Measurements from ENCODE around the gene SEZ6L2.
"Not testable (repeated sequence)": the region's sequence is repeated elsewhere in the genome, so short reads cannot be mapped to it uniquely, and the experiment has no call there.

The SEZ6L2 gene

DNA sequence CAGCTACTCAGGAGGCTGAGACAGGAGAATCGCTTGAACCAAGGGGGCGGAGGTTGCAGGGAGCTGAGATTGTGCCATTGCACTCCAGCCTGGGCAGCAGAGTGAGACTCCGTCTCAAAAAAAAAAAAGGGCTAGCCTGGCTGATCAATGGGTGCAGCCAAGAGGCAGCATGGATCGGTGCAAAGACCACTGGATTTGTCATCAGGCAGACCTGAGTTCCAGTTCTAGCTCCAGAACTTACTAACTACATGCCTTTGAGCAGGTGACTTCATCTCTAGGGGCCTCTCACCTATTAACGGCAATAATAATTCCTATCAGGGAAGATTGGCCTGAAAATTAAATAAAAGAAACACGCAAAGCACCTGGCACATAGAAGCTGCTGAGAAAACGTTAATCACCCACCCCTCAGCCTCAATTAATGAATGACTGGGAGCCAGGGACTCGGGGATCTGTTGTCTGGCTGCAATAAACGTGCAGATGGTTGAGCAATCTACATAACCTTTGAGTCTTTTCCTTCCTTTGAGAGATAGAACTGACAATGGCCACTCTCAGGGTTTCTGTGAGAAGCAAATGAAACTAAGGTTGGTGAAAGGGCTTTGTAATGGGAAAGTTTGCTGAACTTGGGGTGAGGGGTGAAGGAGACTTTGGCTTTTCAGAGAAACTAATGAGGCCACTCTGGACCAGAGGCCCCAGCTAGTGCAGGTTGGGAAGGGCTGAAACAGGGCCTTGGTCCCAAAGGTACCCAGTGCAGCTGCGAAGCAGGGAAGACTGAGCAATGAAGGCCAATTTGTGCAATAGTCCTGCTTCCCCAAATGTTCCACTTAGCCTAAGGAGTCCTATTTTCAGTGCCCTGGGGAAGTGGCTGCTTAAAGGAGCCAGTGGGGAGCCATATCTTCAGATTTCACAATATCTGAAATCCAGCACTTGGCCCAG lies 7.6 kb downstream of the SEZ6L2 start:
- no peak for TF ChIP-seq CTCF (IDR thresholded peaks at IDR 0.05; ENCODE audit: control insufficient read depth, insufficient read depth, low read depth, low read length, missing control alignments)
- DNase-seq (ENCODE audit: low read depth) = no peak
- H3K4me3 ChIP-seq (ENCODE audit: control insufficient read depth, low read depth, low read length) = no peak overlapping the region

DNA sequence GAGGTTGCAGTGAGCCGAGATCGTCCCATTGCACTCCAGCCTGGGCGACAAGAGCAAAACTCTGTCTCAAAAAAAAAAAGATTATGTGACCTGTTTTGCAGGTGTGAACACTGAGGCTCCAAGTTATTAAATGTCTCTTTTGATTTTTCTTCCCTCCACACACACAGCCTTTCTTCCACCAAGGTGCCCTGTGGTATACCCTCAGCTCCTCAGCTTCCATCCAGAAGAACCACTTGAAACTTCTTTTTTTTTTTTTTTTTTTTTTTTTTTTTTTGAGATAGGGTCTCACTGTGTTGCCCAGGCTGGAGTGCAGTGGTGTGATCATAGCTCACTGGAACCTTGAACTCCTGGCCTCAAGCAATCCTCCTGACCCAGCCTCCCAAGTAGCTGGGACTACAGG lies 10.0 kb downstream of the SEZ6L2 start:
- DNase-seq (ENCODE audit: low read depth); H3K4me3 ChIP-seq (ENCODE audit: control insufficient read depth, low read depth, low read length): not testable (repeated sequence)

DNA sequence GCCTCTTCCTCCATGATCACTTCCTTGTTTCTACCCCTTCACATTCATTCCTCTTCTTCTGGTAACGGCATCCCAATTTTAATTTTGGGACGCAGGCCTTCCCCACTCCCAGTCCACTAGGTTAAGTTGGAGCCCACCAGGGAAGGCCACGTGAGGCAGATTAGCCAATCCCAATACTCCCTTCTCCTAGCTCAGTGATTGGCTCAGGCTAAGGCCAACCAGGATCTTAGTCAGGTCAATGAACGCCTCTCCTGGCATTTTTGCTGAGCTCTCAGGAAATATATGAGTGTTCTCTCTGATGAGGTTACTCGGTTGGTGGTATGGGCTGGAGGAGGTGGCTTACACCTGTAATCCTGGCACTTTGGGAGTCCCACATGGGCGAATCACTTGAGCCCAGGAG lies 15.4 kb downstream of the SEZ6L2 start:
- no peak for DNase-seq (ENCODE audit: low read depth)
- H3K4me3 ChIP-seq (ENCODE audit: control insufficient read depth, low read depth, low read length) = no peak overlapping the region
- no peak for TF ChIP-seq CTCF (IDR thresholded peaks at IDR 0.05; ENCODE audit: control insufficient read depth, insufficient read depth, low read depth, low read length, missing control alignments)

DNA sequence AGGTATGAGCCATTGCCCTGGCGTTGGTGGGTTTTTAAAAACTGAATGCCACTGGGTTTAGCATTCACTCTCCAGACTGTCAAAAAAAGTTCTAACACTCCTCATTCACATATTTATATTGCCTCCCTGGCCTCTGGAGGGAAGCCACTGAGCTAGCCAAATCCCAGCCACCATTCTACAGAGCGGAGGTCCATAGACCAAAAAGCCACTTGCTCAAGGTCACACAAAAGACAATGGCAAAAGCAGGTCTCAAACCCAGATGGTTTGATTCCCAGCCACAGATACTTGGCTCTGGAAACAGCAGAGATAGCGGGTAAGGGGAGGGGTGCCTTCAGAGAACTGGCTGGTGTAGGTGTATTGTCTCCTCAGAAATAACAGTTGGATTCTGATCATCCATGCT lies 18.3 kb downstream of the SEZ6L2 start:
- no peak overlapping the region for H3K4me3 ChIP-seq (ENCODE audit: control insufficient read depth, low read depth, low read length)
- TF ChIP-seq CTCF (IDR thresholded peaks at IDR 0.05; ENCODE audit: control insufficient read depth, insufficient read depth, low read depth, low read length, missing control alignments) = no peak
- no peak for DNase-seq (ENCODE audit: low read depth)

DNA sequence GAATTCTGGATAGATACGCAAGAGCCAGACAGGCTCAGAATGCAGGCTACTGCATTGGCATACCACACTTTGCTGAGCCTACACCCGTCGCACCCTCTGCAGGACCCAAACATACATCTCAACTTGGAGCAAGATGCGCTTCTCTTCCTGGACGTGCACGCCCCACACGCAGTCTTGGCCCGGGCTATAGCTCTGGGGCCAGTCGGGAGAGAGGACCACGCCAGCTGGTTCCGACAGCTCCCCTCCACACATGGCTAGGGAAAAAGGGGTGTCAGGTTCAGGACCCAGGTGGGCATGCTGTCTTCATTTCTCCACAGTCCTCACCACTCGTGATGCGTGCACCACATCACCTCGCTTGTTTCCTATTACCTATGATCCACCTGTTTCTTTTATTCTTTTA lies 21.2 kb downstream of the SEZ6L2 start:
- no peak for DNase-seq (ENCODE audit: low read depth)
- no peak for TF ChIP-seq CTCF (IDR thresholded peaks at IDR 0.05; ENCODE audit: control insufficient read depth, insufficient read depth, low read depth, low read length, missing control alignments)
- no peak overlapping the region for H3K4me3 ChIP-seq (ENCODE audit: control insufficient read depth, low read depth, low read length)

- no peak for DNase-seq (ENCODE audit: low read depth)
These were observed 21.9 kb downstream of the SEZ6L2 start for GRCh38 chr16:29877266-29877961.

More at GRCh38 chr16:29877266-29877961, 21.9 kb downstream of the SEZ6L2 start:
- no peak overlapping the region for H3K4me3 ChIP-seq (ENCODE audit: control insufficient read depth, low read depth, low read length)
- TF ChIP-seq CTCF (IDR thresholded peaks at IDR 0.05; ENCODE audit: control insufficient read depth, insufficient read depth, low read depth, low read length, missing control alignments) = no peak

Data from AG09309 (cell line).